ENCODE results near the gene OR6B1.

OR6B1 gene

GRCh38 chr7:144000020-144000419 lies at the start of gene OR6B1:
OR6B1 (plus strand) TSS chr7:144000320; CDS start chr7:144003997, 3,677 bp downstream.
- DNase-seq (ENCODE audit: low spot score) = no peak

- DNase-seq (ENCODE audit: low spot score) = no peak
Observed at GRCh38 chr7:143953421-143953820, 46.7 kb upstream of the OR6B1 start.

DNA sequence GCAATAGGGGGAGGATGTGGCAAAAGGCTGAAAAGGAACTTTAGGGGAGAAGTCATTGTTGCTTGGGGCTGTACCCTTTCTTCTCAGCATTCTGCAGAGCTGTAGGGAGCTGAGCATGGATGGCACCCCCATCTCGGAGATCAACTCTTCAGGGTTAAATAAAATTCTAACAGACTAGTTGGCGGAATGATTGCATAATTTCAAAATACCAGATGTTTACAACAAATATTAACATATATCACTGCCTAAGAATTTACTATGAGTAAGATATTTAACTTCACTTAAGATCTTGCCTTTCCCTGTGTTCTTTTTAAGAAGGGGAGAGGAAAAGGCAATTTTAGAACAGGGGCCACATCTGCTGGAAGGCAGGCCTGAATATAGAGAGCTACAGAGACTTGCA lies 46.0 kb upstream of the OR6B1 start:
- no peak for DNase-seq (ENCODE audit: low spot score)

GRCh38 chr7:143954544-143954943 lies 45.6 kb upstream of the OR6B1 start, which contains the start of gene OR2F1:
OR2F1 (plus strand) TSS chr7:143954844; CDS start chr7:143959971, 5,127 bp downstream.
- DNase-seq (ENCODE audit: low spot score) = no peak

DNA sequence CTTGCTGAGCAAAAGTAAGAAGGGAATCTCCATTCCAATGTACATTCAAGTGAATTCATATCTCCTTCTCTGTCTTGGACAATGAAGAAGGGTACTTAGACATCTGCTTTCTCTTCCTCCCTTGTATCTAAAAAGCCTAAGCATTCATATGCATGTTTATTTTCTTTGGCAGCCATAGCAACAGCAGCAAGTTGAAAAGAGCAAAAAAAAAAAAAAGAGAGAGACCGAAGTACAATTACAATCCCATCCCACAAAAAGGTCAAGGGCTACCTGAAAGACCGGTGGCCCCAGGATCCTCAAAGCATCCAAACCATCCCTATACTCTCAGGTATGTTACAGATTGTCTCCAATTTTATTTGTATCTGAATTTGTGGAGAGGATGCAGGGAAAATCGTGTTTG lies 41.3 kb upstream of the OR6B1 start:
- no peak for DNase-seq (ENCODE audit: low spot score)

GRCh38 chr7:143960813-143961610 lies 39.1 kb upstream of the OR6B1 start:
- DNase-seq (ENCODE audit: low spot score) = no peak

- no peak for DNase-seq (ENCODE audit: low spot score)
Observed at GRCh38 chr7:143965280-143965679, 34.8 kb upstream of the OR6B1 start.

GRCh38 chr7:143967398-143967797 lies 32.7 kb upstream of the OR6B1 start:
- DNase-seq (ENCODE audit: low spot score) = no peak

GRCh38 chr7:143973870-143974416 lies 26.2 kb upstream of the OR6B1 start:
- no peak for DNase-seq (ENCODE audit: low spot score)

DNA sequence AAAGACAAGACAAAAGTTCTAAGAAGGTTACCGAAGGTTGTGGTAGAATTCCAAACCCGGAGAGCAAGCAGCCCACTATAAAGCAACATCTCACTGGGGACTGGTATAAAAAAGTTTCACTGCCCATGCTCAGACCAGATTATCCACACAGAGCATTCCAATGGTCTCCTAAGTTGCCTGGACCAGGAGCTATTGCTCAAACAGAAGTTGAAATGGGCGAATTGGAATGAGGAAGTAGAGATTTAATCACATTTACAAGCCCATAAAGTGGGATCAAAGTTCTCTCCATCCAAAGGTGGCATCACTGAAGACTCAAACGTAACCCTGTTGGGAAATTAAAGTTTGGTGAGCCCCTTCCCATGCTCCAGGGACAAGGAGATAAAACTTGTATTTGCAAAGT lies 25.7 kb upstream of the OR6B1 start:
- DNase-seq (ENCODE audit: low spot score) = no peak

GRCh38 chr7:143975617-143976016 lies 24.5 kb upstream of the OR6B1 start:
- DNase-seq (ENCODE audit: low spot score) = no peak

- no peak for DNase-seq (ENCODE audit: low spot score)
Observed at GRCh38 chr7:143978585-143978984, 21.5 kb upstream of the OR6B1 start.

- DNase-seq (ENCODE audit: low spot score) = no peak
Observed at GRCh38 chr7:143979359-143979758, 20.8 kb upstream of the OR6B1 start.

DNA sequence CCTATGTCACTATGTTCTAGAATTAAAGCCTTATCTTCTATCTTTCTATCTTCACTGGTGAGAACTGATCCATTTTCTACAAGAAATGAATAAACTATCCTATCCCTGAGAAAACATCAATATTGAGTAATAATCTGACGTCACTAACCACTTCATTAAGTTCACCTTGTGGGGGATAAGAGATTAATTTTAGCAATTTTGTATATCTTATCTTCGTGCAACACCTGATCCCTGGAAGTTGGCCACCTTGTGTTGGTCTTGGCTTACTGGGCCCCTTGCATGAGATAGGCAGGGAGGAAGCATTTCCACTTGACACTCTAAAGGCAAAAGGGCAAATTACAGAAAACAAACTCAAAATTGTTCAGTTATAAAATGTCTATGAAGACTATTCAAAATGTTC lies 20.1 kb upstream of the OR6B1 start:
- no peak for DNase-seq (ENCODE audit: low spot score)

- DNase-seq (ENCODE audit: low spot score) = no peak
Observed at GRCh38 chr7:143980746-143981510, 19.2 kb upstream of the OR6B1 start.

- no peak for DNase-seq (ENCODE audit: low spot score)
Observed at GRCh38 chr7:143983960-143984359, 16.2 kb upstream of the OR6B1 start.

GRCh38 chr7:143987513-143987912 lies 12.6 kb upstream of the OR6B1 start:
- no peak for DNase-seq (ENCODE audit: low spot score)

DNA sequence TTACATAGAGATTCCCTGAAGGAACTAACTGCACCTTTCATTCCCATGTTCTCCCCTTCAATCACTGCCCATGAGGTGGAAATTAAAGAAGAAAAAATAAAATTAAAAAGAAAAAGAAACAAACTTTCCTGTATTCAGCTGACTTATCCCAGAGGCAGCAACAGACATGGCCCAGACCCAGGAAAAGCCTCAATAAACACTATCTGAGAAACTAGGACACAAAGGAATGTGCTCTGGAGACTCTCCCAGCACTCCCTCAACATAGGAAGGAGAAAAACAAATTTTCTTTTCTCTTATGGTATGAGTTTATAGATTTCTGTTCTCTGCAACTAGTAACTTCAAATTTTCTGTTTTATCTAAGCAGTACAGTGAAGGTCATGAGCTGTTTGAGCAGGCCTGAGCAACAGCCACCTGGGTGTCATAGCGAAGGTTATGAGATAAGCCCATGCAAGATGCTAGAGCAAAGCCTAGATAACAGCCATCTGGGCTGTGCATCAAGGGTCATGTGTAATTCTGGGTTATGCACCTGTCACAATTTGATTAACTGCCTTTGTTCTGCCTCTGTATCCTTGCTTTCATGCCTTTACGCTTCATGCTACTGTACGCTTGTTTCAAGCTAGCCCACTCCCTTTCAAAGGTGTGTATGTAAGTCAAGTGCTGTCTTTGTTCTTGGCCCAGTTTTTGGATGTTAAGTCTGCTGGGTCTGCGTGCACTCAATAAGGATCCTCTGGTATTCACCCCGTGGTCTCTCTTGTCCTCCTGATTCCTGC lies 11.0 kb upstream of the OR6B1 start:
- no peak for DNase-seq (ENCODE audit: low spot score)

DNA sequence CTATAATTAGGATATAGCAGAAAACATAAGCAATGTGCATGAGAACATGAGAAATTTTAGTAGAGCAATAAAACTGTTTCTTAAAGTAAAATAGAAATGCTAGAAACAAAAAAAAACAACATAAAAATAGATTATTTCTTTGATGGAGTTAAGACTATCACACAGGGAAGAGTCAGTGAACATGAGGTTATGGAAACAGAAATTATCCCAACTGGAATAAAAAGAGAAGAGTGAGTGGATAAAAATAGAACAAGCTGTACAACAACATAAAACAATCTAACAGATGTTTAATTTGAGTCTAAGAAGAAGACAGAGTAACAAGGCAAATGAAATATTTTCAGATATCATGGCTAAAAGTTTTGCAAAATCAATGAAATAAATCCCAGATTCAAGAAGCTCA lies 7.5 kb upstream of the OR6B1 start:
- DNase-seq (ENCODE audit: low spot score) = no peak

DNA sequence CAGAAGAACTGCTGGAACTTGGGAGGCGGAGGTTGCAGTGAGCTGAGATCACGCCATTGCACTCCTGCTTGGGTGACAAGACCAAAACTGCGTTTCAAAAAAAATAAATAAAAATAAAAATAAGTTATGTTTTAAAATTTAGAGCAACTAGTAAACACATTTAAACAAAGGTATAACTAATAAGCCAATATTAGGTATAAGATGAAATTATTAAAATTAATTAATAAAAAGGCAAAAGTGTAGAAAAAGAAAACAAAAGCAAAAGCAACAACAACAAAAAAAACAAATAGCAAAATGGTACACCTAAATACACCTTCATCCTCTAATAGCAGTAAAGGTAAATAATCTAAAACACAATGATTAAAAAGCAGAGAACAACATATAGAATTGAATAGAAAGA lies 6.2 kb upstream of the OR6B1 start:
- no peak for DNase-seq (ENCODE audit: low spot score)

GRCh38 chr7:144001543-144001942 lies 1.4 kb downstream of the OR6B1 start:
- no peak for DNase-seq (ENCODE audit: low spot score)

- DNase-seq (ENCODE audit: low spot score) = no peak
Observed at GRCh38 chr7:144004703-144005102, 4.6 kb downstream of the OR6B1 start.

All from germinal center (tissue), 1 donor.